HG03139 (cell line): ENCODE results near the gene PITPNM3.

Source experiments
- ATAC-seq: cut with Tn5 transposase; IDR thresholded peaks from one replicate; pipeline ENCODE4 v1.9.1; 2021; ENCODE audit not compliant: unreplicated experiment

PITPNM3 gene

GRCh38 chr17:6554342-6554741 lies 2.0 kb downstream of the PITPNM3 start:
- ATAC-seq = no peak

- no peak for ATAC-seq
Observed at GRCh38 chr17:6551869-6552531, 4.4 kb downstream of the PITPNM3 start.

- no peak for ATAC-seq
Observed at GRCh38 chr17:6551356-6551755, 5.0 kb downstream of the PITPNM3 start.

- ATAC-seq = no peak
Observed at GRCh38 chr17:6549384-6550036, 6.8 kb downstream of the PITPNM3 start.

- no peak for ATAC-seq
Observed at GRCh38 chr17:6548578-6549330, 7.6 kb downstream of the PITPNM3 start.

GRCh38 chr17:6548034-6548433 lies 8.3 kb downstream of the PITPNM3 start:
- ATAC-seq = no peak

- no peak for ATAC-seq
Observed at GRCh38 chr17:6547336-6547735, 9.0 kb downstream of the PITPNM3 start.

GRCh38 chr17:6546069-6546718 lies 10.2 kb downstream of the PITPNM3 start:
- ATAC-seq = no peak

- no peak for ATAC-seq
Observed at GRCh38 chr17:6545291-6545690, 11.1 kb downstream of the PITPNM3 start.

GRCh38 chr17:6544011-6544370 lies 12.4 kb downstream of the PITPNM3 start:
- no peak for ATAC-seq

GRCh38 chr17:6543079-6544010 lies 13.0 kb downstream of the PITPNM3 start:
- ATAC-seq = no peak

- no peak for ATAC-seq
Observed at GRCh38 chr17:6542577-6542976, 13.8 kb downstream of the PITPNM3 start.

GRCh38 chr17:6541886-6542285 lies 14.5 kb downstream of the PITPNM3 start:
- ATAC-seq = no peak

GRCh38 chr17:6539871-6540270 lies 16.5 kb downstream of the PITPNM3 start:
- ATAC-seq = no peak

- no peak for ATAC-seq
Observed at GRCh38 chr17:6536566-6537065, 19.7 kb downstream of the PITPNM3 start.

- no peak for ATAC-seq
Observed at GRCh38 chr17:6536053-6536452, 20.3 kb downstream of the PITPNM3 start.

- no peak for ATAC-seq
Observed at GRCh38 chr17:6534846-6535514, 21.4 kb downstream of the PITPNM3 start.

GRCh38 chr17:6532441-6532885 lies 23.9 kb downstream of the PITPNM3 start:
- no peak for ATAC-seq

- ATAC-seq = no peak
Observed at GRCh38 chr17:6531575-6531974, 24.8 kb downstream of the PITPNM3 start.
